ENCODE measurements around the gene NUMA1.

NUMA1 gene

GRCh38 chr11:71999362-71999761, 81.0 kb downstream of the NUMA1 start:
- TF ChIP-seq, protein P1, sequence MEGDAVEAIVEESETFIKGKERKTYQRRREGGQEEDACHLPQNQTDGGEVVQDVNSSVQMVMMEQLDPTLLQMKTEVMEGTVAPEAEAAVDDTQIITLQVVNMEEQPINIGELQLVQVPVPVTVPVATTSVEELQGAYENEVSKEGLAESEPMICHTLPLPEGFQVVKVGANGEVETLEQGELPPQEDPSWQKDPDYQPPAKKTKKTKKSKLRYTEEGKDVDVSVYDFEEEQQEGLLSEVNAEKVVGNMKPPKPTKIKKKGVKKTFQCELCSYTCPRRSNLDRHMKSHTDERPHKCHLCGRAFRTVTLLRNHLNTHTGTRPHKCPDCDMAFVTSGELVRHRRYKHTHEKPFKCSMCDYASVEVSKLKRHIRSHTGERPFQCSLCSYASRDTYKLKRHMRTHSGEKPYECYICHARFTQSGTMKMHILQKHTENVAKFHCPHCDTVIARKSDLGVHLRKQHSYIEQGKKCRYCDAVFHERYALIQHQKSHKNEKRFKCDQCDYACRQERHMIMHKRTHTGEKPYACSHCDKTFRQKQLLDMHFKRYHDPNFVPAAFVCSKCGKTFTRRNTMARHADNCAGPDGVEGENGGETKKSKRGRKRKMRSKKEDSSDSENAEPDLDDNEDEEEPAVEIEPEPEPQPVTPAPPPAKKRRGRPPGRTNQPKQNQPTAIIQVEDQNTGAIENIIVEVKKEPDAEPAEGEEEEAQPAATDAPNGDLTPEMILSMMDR (IDR thresholded peaks at IDR 0.05; ENCODE audit: extremely low read depth, missing control alignments), result no peak

DNA sequence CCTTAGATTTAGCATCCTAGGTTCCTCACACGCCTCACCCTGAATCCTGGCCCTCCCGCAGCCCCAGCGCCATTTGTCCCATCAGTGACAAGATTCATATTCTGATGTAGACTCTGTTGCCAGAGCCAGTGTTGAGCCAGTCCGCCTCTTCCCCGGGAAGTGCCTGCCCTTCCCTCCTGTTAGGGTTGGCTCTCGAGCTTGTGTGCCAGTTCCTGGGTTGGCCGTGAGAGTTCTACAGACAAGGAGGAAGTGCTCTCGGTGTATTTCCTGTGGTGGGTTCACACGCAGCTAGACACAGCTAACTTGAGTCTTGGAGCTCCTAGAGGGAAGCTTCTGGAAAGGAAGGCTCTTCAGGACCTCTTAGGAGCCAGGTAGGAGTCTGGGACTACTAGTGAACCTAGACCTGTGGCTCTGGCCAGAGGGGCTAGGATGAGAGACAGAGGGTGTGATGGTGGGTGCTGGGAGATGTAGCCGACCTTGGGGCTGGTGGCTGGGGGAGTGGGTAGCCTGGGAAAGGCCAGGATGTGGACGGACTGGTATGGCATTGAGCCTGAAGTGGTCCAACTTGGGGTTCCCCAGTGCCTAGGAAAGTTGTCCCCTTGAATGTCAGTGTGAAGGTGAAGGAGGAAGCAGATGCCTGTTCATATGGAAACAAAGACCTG, 81.6 kb downstream of the NUMA1 start, which contains the start of gene IL18BP:
IL18BP (plus strand) TSS at position 261 of the 662 bp plus-strand sequence. CDS start 1,076 bp downstream, outside the sequence.
- TF ChIP-seq, protein P1 (IDR thresholded peaks at IDR 0.05; ENCODE audit: extremely low read depth, missing control alignments), result no peak
- DNase-seq (ENCODE audit: low spot score), result peak; percentile 69

More at GRCh38 chr11:71999362-71999761, 81.0 kb downstream of the NUMA1 start:
- DNase-seq (ENCODE audit: low spot score), result no peak

- DNase-seq (ENCODE audit: low spot score), result no peak
- TF ChIP-seq, protein P1 (IDR thresholded peaks at IDR 0.05; ENCODE audit: extremely low read depth, missing control alignments), result no peak
Observed at GRCh38 chr11:71998061-71998460, 82.3 kb downstream of the NUMA1 start.

GRCh38 chr11:71997594-71997993, 82.7 kb downstream of the NUMA1 start:
- TF ChIP-seq, protein P1 (IDR thresholded peaks at IDR 0.05; ENCODE audit: extremely low read depth, missing control alignments), result no peak
- DNase-seq (ENCODE audit: low spot score), result no peak

DNA sequence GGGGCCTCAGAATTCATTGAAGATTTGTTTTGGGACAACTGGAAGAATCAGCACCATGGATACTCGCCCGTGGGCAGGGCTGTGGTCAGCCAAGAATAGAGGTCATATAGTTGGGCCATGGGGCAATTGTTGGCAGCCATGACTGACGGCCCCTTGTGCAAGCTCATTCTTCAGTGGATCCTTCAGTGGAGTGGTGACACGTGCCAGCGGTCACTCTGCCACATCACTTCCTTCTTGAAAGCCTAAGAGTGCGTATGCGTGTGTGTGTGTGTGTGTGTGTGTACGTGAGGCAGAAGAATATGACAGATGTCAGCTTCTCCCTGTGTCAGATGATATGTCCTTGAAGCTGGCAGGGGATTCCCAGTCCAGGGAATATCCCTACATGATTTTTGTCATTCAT, 83.4 kb downstream of the NUMA1 start:
- DNase-seq (ENCODE audit: low spot score), result no peak
- TF ChIP-seq, protein P1 (IDR thresholded peaks at IDR 0.05; ENCODE audit: extremely low read depth, missing control alignments), result no peak

DNA sequence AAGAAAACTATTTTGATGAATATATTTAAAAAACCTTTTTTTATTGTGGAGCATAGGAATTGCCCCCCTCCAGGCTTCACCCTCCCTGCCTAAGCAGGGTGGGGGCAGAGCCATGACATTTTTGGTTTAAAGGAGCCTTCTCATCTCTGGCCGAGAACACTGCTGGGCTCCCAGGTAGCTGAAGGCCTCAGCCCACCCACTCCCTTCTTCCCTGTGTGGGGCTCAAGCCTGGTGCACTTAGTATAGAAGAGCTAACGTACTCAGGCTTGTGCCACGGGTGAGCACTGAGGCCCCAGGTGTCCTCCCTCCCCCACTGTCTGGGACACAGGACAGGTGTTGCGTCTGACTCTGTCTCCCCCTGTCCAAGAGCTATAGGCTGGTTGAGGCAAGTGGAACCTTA, 83.8 kb downstream of the NUMA1 start:
- TF ChIP-seq, protein P1 (IDR thresholded peaks at IDR 0.05; ENCODE audit: extremely low read depth, missing control alignments), result no peak

DNA sequence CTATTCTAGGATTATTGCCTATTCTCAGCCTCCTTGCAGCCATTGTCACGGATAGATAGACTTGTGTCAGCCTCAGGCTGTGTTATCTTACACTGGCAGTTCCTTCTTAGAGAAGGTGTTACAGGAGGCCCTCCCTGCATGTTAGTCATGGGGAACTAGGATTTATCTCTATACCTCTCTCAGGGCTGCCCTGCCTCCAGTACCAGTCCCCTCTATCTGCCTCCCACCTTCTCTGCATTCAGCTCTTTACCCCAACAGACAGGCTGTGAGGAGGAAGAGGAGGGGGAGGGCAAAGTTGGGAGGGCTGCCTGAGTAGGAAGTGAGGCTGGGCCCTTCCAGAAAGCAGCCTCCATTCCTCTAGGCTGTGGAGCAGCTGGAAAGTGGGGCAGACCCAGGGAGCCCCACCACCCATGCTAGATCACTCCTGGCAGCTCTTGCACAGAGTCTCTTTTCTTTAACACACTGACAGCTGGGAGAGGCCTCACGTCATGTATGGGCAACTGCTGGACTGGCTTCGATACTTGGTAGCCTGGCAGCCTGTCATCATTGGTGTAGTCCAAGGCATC, 84.5 kb downstream of the NUMA1 start:
- DNase-seq (ENCODE audit: low spot score), result no peak
- TF ChIP-seq, protein P1 (IDR thresholded peaks at IDR 0.05; ENCODE audit: extremely low read depth, missing control alignments), result no peak

More for the DNA sequence above, 83.8 kb downstream of the NUMA1 start:
- DNase-seq (ENCODE audit: low spot score), result no peak
